ENCODE measurements around the gene MAP3K8.

GRCh38 chr10:30430544-30431298 lies 3.3 kb upstream of the MAP3K8 start:
- no peak for TF ChIP-seq POLR2AphosphoS5 (IDR thresholded peaks at IDR 0.05)
- no peak for TF ChIP-seq CTCF (IDR thresholded peaks at IDR 0.05)
- TF ChIP-seq EP300 (IDR thresholded peaks at IDR 0.05), result no peak
- no peak for TF ChIP-seq POLR2A (IDR thresholded peaks at IDR 0.05; ENCODE audit: low read depth)

Measured in esophagus muscularis mucosa (tissue), 4 donors.